HEK293 (cell line): Measurements from ENCODE around the gene DYNC1LI1.

Source experiments
- CTCF ChIA-PET: fragments of 350-600 bp; formaldehyde crosslinking; extraction: SDS; loops from one replicate; lab custom pipeline; 2021; ENCODE audit warnings: antibody characterized with exemption; lab: Yijun Ruan, JAX
- POLR2A ChIA-PET: fragments of 300-600 bp; formaldehyde crosslinking; extraction: SDS; loops from one replicate; lab custom pipeline; 2020; ENCODE audit warnings: antibody characterized with exemption, inconsistent platforms; lab: Yijun Ruan, JAX
- H3K27ac ChIP-seq: fragments of 200-500 bp; sonication (Bioruptor generic); 2 replicates; pipeline ENCODE4 v1.5.1; 2014; ENCODE audit warnings: low read depth, low read length, control low read depth, inconsistent platforms; ENCODE audit errors: extremely low read depth
- H3K36me3 ChIP-seq, 2 experiments: fragments of 200-500 bp in 1 of 2; sonication (Bioruptor generic) in 1 of 2; 1 replicate in 1 of 2; 2 replicates in 1 of 2; pipeline ENCODE4 v1.5.1; 2014 to 2017; ENCODE audit warnings: inconsistent platforms in 2 of 2, low read length in 2 of 2; ENCODE audit not compliant: control insufficient read depth in 2 of 2, insufficient read depth in 1 of 2
- H3K4me1 ChIP-seq: fragments of 200-500 bp; sonication (Bioruptor generic); 2 replicates; pipeline ENCODE4 v1.5.1; 2014; ENCODE audit warnings: mild to moderate bottlenecking, low read length, inconsistent platforms; ENCODE audit not compliant: control insufficient read depth, insufficient read depth
- H3K4me3 ChIP-seq: 2 replicates; pipeline ENCODE4 v1.5.1; 2011; ENCODE audit warnings: low read depth, mild to moderate bottlenecking, control low read depth, low read length, moderate library complexity
- H3K9me3 ChIP-seq: fragments of 200-500 bp; sonication (Bioruptor generic); 2 replicates; pipeline ENCODE4 v1.5.1; 2014; ENCODE audit warnings: low read depth, low read length, inconsistent platforms; ENCODE audit not compliant: control insufficient read depth, insufficient read depth
- FEZF1 ChIP-seq: fragments of 450-650 bp; formaldehyde crosslinking; IDR thresholded peaks from 2 replicates; pipeline ENCODE4 v1.5.1; 2016; ENCODE audit warnings: missing biosample characterization, missing genetic modification characterization
- IKZF3 ChIP-seq: fragments of 450-650 bp; IDR thresholded peaks from 2 replicates; pipeline ENCODE4 v1.5.0; 2018; ENCODE audit warnings: missing biosample characterization, mild to moderate bottlenecking, missing genetic modification characterization, moderate library complexity
- INSM2 ChIP-seq: fragments of 450-650 bp; formaldehyde crosslinking; IDR thresholded peaks from 2 replicates; pipeline ENCODE4 v1.5.1; 2016; ENCODE audit warnings: missing biosample characterization, missing genetic modification characterization
- OSR2 ChIP-seq: fragments of 450-650 bp; formaldehyde crosslinking; IDR thresholded peaks from 2 replicates; pipeline ENCODE4 v1.5.1; 2016; ENCODE audit warnings: missing biosample characterization, missing genetic modification characterization
- PRDM1 ChIP-seq: fragments of 450-650 bp; formaldehyde crosslinking; IDR thresholded peaks from 2 replicates; pipeline ENCODE4; 2016; ENCODE audit warnings: missing biosample characterization, missing genetic modification characterization
- SETDB1 ChIP-seq: IDR thresholded peaks from one replicate; pipeline ENCODE4 v1.6.1; 2017; ENCODE audit warnings: mild to moderate bottlenecking, low read length, moderate library complexity, mixed read lengths; ENCODE audit not compliant: insufficient read length
- SP2 ChIP-seq: fragments of 450-650 bp; formaldehyde crosslinking; IDR thresholded peaks from 2 replicates; pipeline ENCODE4 v1.5.1; 2016; ENCODE audit warnings: missing biosample characterization, missing genetic modification characterization
- TCF7L2 ChIP-seq: IDR thresholded peaks from 2 replicates; pipeline ENCODE4 v1.6.1; 2011; ENCODE audit warnings: low read depth, mild to moderate bottlenecking, inconsistent platforms, low read length, moderate library complexity, borderline replicate concordance
- WT1 ChIP-seq: fragments of 450-650 bp; formaldehyde crosslinking; IDR thresholded peaks from 2 replicates; pipeline ENCODE4 v1.5.1; 2016; ENCODE audit warnings: missing biosample characterization, missing genetic modification characterization
- ZBTB8A ChIP-seq: fragments of 450-650 bp; formaldehyde crosslinking; IDR thresholded peaks from 2 replicates; pipeline ENCODE4 v1.5.1; 2016; ENCODE audit warnings: missing biosample characterization, missing genetic modification characterization
- ZNF140 ChIP-seq: fragments of 450-650 bp; formaldehyde crosslinking; IDR thresholded peaks from 2 replicates; pipeline ENCODE4 v1.5.1; 2016; ENCODE audit warnings: missing biosample characterization, missing genetic modification characterization
- ZNF155 ChIP-seq: fragments of 450-650 bp; formaldehyde crosslinking; IDR thresholded peaks from 2 replicates; pipeline ENCODE4 v1.5.1; 2016; ENCODE audit warnings: missing biosample characterization, missing genetic modification characterization
- ZNF19 ChIP-seq: fragments of 450-650 bp; formaldehyde crosslinking; IDR thresholded peaks from 2 replicates; pipeline ENCODE4; 2016; ENCODE audit warnings: missing biosample characterization, missing genetic modification characterization, low read depth
- ZNF24 ChIP-seq: fragments of 450-650 bp; formaldehyde crosslinking; IDR thresholded peaks from 2 replicates; pipeline ENCODE4 v1.5.1; 2016; ENCODE audit warnings: missing biosample characterization, missing genetic modification characterization
- ZNF280D ChIP-seq: fragments of 450-650 bp; formaldehyde crosslinking; IDR thresholded peaks from 2 replicates; pipeline ENCODE4 v1.5.1; 2016; ENCODE audit warnings: missing biosample characterization, missing genetic modification characterization
- ZNF292 ChIP-seq: fragments of 450-650 bp; formaldehyde crosslinking; IDR thresholded peaks from 2 replicates; pipeline ENCODE4 v1.5.1; 2016; ENCODE audit warnings: low read depth, missing biosample characterization, missing genetic modification characterization, borderline replicate concordance
- ZNF341 ChIP-seq: fragments of 450-650 bp; formaldehyde crosslinking; IDR thresholded peaks from 2 replicates; pipeline ENCODE4; 2016; ENCODE audit warnings: low read depth, missing biosample characterization, missing genetic modification characterization
- ZNF416 ChIP-seq: fragments of 450-650 bp; formaldehyde crosslinking; IDR thresholded peaks from 2 replicates; pipeline ENCODE4 v1.5.1; 2016; ENCODE audit warnings: missing biosample characterization, missing genetic modification characterization
- ZNF677 ChIP-seq: fragments of 450-650 bp; IDR thresholded peaks from 2 replicates; pipeline ENCODE4 v1.5.0; 2018; ENCODE audit warnings: missing biosample characterization, mild to moderate bottlenecking, missing genetic modification characterization, moderate library complexity
- ZNF701 ChIP-seq: fragments of 450-650 bp; formaldehyde crosslinking; IDR thresholded peaks from 2 replicates; pipeline ENCODE4 v1.5.1; 2016; ENCODE audit warnings: missing biosample characterization, missing genetic modification characterization
- ZNF704 ChIP-seq: fragments of 450-650 bp; formaldehyde crosslinking; IDR thresholded peaks from 2 replicates; pipeline ENCODE4 v1.5.1; 2016; ENCODE audit warnings: missing biosample characterization, missing genetic modification characterization
- ZNF785 ChIP-seq: fragments of 450-650 bp; formaldehyde crosslinking; IDR thresholded peaks from 2 replicates; pipeline ENCODE4 v1.5.1; 2016; ENCODE audit warnings: missing biosample characterization, missing genetic modification characterization
- ZNF843 ChIP-seq: fragments of 450-650 bp; formaldehyde crosslinking; IDR thresholded peaks from 2 replicates; pipeline ENCODE4 v1.5.1; 2016; ENCODE audit warnings: missing biosample characterization, missing genetic modification characterization
- ZXDB ChIP-seq: fragments of 450-650 bp; formaldehyde crosslinking; IDR thresholded peaks from 2 replicates; pipeline ENCODE4 v1.5.1; 2016; ENCODE audit warnings: missing biosample characterization, missing genetic modification characterization
- TF ChIP-seq, protein P1 (sequence below): fragments of 450-650 bp; formaldehyde crosslinking; IDR thresholded peaks from 2 replicates; pipeline ENCODE4 v1.5.1; 2016; ENCODE audit warnings: missing biosample characterization, missing genetic modification characterization, borderline replicate concordance
- TF ChIP-seq, protein P2 (sequence below): fragments of 450-650 bp; formaldehyde crosslinking; IDR thresholded peaks from 2 replicates; pipeline ENCODE4 v1.5.1; 2017; ENCODE audit warnings: missing biosample characterization, missing genetic modification characterization

The DYNC1LI1 gene

DNA sequence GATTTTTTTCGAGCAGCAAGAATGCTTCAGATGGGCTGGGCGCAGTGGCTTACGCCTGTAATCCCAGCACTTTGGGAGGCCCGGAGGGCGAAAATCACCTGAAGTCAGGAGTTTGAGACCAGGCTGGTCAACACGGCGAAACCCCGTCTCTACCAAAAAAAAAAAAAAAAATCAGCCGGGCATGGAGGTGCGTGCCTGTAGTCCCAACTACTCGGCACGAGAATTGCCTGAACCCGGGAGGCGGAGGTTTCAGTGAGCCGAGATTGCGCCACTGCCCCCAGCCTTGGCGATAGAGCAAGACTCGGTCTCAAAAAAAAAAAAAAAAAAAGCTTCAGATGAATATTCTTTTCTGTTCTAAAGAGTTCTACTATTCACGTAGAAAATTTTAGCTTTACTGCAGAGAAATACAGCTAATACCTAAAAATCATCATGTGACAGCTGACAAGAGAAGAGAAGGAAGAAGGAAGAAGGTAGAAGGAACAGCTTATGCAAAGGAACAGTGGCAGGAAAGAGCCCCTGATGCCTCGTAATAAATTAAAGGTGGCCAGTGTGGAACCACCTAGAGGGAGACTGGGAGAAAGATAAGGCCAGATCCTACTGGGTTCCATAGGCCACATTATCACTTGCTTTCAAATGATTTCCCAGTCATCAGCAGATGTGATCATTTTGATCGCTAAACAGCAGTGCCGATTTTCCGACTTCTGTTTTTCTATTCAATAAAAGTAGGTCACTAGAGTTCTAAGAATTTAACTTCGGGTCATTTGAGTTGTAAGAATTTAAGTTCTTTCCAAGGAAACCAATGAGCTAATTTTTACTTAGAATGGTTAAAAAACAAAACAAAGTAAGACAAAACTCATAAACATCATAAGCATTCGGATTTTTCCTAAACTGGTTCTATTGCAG is 69.5 kb downstream of the DYNC1LI1 start (continued):
- no peak for TF ChIP-seq ZNF704 (tag by site-specific recombination)
- no peak for TF ChIP-seq SETDB1
- TF ChIP-seq ZNF785 (tag by site-specific recombination): no peak
- no peak; the same call in 1 of the 2 replicates for TF ChIP-seq SP2 (tag by site-specific recombination)

DNA sequence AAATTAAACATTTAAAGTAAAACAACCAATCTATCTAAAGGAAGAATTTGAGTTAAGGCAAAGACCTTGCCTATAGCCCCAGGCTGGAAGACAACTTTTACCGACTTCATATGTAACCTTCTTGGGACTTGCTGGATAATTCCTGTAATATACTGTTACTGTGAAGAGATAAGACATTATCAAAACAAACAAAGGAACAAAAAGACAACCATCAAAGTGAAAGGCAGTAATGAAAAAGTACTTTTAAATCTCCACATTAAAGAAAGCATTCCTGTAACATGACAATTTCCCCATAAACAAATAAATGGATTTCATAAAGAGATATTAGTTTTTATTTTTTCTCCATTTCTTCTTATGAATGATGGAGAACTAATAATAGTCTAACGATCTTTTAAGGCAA is 70.4 kb downstream of the DYNC1LI1 start:
- no peak overlapping the region for H3K27ac ChIP-seq
- ChIA-PET POLR2A (no interaction called here), CTCF (interaction anchor here (0.9 kb wide), 1 partner anchor 18 kb away, joined by 3 read pairs; no protein-coding TSS in a partner anchor)
- H3K4me3 ChIP-seq: no peak overlapping the region
- H3K4me1 ChIP-seq: peaks cover 4% of the 10 kb centered on the region; the same call in 1 of the 2 replicates
- H3K36me3 ChIP-seq: no peaks in the 10 kb centered on the region
- H3K9me3 ChIP-seq: no peaks in the 10 kb centered on the region
- peak; percentile 63 for TF ChIP-seq PRDM1 (tag by site-specific recombination)
- TF ChIP-seq FEZF1 (tag by site-specific recombination): peak; percentile 95
- peak; percentile 71; the same call in 1 of the 2 replicates for TF ChIP-seq OSR2
- TF ChIP-seq WT1 (tag by site-specific recombination): 0 out of 2 replicates have a peak, but pooled peaks have one; percentile 18
- TF ChIP-seq ZNF785 (tag by site-specific recombination): no peak
- TF ChIP-seq ZNF280D (tag by site-specific recombination): no peak
- no peak for TF ChIP-seq ZBTB8A (tag by site-specific recombination)
- peak; percentile 76 for TF ChIP-seq ZXDB (tag by site-specific recombination)
- no peak for TF ChIP-seq ZNF155 (tag by site-specific recombination)
- no peak for TF ChIP-seq ZNF416
- peak; percentile 96 for TF ChIP-seq TCF7L2
- TF ChIP-seq ZNF701: no peak
- no peak for TF ChIP-seq ZNF140 (tag by site-specific recombination)
- TF ChIP-seq ZNF341 (tag by site-specific recombination): no peak
- 0 out of 2 replicates have a peak, but pooled peaks have one; percentile 22 for TF ChIP-seq ZNF24 (tag by site-specific recombination)
- TF ChIP-seq ZNF677 (tag by site-specific recombination): no peak
- TF ChIP-seq, protein P1, sequence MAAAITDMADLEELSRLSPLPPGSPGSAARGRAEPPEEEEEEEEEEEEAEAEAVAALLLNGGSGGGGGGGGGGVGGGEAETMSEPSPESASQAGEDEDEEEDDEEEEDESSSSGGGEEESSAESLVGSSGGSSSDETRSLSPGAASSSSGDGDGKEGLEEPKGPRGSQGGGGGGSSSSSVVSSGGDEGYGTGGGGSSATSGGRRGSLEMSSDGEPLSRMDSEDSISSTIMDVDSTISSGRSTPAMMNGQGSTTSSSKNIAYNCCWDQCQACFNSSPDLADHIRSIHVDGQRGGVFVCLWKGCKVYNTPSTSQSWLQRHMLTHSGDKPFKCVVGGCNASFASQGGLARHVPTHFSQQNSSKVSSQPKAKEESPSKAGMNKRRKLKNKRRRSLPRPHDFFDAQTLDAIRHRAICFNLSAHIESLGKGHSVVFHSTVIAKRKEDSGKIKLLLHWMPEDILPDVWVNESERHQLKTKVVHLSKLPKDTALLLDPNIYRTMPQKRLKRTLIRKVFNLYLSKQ: no peak
- TF ChIP-seq, protein P2, sequence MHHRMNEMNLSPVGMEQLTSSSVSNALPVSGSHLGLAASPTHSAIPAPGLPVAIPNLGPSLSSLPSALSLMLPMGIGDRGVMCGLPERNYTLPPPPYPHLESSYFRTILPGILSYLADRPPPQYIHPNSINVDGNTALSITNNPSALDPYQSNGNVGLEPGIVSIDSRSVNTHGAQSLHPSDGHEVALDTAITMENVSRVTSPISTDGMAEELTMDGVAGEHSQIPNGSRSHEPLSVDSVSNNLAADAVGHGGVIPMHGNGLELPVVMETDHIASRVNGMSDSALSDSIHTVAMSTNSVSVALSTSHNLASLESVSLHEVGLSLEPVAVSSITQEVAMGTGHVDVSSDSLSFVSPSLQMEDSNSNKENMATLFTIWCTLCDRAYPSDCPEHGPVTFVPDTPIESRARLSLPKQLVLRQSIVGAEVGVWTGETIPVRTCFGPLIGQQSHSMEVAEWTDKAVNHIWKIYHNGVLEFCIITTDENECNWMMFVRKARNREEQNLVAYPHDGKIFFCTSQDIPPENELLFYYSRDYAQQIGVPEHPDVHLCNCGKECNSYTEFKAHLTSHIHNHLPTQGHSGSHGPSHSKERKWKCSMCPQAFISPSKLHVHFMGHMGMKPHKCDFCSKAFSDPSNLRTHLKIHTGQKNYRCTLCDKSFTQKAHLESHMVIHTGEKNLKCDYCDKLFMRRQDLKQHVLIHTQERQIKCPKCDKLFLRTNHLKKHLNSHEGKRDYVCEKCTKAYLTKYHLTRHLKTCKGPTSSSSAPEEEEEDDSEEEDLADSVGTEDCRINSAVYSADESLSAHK (tag by site-specific recombination): 0 out of 2 replicates have a peak, but pooled peaks have one; percentile 21
- no peak for TF ChIP-seq ZNF19 (tag by site-specific recombination)
- peak; percentile 66 for TF ChIP-seq IKZF3 (tag by site-specific recombination)
- TF ChIP-seq ZNF292 (tag by site-specific recombination): no peak
- TF ChIP-seq INSM2 (tag by site-specific recombination): peak; percentile 29; the same call in 1 of the 2 replicates
- peak; percentile 84 for TF ChIP-seq ZNF843
